NCI-H2029 (cell line): Measurements from ENCODE around the gene LRRC4C.
"Not testable (repeated sequence)": the region's sequence is repeated elsewhere in the genome, so short reads cannot be mapped to it uniquely, and the experiment has no call there.

Source experiments
- DNase-seq: peaks from one replicate; lab custom pipeline; 2025; lab: John Stamatoyannopoulos, UW

LRRC4C gene

DNA sequence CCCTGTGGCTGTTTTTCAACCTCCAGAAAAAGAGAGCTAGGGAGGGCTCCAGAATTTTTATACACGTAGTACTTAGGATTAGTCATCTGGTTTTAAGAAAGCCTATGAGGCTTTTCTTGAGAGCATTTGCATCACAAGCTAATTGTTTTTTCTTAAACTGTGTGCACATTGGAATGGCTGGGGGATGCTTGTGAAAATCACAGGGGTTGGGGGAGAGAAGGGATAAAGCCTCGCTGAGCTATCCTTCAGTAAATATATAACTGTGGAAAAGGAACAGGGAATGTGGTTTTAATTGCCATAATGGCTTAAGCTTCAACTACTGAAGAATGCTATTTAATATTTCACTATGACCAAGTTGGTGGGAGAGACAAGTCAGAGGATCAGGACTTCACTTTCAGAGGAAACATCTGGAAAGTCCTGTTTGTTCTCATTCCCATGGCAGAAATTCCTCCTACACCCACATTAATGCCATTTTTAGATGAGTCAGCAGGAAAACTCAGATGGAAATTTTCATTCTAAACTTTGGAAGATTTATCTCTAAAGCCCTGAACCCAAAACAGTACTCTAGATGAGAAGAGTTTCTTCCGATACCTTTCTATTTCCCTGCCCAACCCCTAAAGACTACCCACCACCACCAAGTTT lies 591.3 kb downstream of the LRRC4C start:
- DNase-seq = no peak

DNA sequence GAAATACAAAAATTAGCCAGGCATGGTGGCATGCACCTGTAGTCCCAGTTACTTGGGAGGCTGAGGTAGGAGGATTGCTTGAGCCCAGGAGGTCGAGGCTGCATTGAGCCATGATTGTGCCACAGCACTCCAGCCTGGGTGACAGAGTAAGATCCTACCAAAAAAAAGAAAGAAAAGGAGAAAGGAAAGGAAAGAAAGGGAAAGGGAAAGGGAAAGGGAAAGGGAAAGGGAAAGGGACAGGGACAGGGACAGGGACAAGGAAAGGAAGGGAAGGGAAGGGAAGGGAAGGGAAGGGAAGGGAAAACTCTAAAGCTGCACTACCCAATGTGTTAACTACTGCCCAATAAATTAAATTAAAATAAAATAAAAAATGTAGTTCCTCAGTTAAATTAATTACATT lies 601.7 kb downstream of the LRRC4C start:
- DNase-seq = not testable (repeated sequence)

DNA sequence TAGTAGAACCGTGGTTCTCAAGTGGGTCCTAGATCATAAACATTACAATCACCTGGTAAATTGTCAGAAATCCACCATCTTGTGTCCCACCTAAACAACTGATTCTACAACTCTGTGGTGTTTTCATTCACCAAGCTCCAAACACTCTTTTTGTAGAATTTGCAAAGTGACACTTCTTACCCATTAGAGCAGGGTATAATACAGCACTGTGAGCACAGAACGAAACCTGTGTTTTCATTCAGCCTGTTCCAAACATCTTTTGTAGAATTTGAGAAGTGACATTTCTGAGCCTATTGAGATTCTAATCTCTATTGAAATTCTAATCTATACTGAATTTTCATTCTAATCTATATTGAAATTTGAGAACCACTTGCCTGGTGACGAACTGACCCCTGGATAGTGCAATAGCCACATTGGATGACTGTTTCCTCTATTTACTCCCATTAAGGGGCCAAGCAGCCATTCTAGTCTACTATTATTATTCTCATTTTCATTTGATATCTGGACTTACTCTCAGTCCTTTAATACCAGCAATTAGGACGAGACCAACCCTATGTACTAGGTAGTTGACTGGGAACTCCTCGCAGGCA lies 616.6 kb downstream of the LRRC4C start:
- DNase-seq = no peak

DNA sequence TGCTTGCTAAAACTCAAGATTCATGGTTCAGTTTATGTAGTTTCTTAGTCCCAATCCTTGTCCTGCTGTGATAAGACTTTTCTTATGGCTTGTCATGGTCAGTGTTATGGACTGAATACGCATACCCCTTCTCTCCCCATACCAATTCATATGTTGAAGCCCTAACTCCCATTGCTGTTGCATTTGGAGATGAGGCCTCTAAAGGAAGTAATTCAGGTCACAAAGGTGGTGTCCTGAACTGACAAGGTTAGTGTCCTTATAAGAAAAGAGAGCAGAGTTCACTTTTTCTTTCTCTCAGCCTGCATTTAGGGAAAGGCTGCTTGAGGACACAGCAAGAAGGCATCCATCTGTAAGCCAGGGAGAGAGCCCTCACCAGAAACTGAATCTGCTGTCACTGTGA lies 618.2 kb downstream of the LRRC4C start:
- DNase-seq = no peak

DNA sequence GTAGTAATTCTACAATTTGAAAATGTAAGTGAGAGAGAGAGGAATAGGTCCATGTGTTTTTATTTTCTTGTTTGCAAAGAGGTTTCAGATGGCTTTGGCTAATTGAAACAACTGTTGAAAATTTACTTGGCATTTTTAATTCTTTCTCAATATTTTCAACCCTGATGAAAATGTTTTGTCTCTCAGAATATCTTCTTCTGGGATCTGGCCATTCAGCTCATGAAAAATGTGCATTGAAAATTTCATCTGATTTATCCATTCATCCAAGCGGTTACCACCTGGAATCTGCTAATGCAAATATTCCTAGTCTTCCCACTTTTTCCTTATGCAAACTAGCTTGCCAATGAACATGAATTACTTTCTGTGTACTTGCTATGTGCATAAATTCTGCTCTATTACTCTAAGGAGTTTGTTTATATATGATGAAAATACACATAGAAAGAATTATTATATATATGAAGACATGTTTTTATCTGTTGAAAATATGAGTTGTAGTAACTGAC lies 621.2 kb downstream of the LRRC4C start:
- no peak for DNase-seq

DNA sequence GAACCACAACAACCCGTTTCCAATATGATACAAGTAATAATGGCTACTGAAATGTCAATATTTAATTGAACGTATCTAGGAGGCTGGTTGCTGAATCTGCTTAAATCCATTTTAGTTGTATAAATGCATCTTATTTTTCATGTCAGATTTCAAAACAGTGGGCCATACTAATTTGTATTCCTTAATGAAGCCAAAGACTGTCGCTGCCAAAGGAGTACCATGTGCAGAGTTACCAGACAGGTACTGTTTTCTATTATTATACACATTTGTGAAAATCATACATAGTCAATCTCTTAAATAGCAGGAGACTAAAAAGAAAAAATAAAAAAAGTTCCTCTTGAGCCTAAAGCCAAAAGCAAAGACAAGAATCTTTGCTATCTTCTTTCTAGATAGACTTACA lies 632.3 kb downstream of the LRRC4C start:
- no peak for DNase-seq

DNA sequence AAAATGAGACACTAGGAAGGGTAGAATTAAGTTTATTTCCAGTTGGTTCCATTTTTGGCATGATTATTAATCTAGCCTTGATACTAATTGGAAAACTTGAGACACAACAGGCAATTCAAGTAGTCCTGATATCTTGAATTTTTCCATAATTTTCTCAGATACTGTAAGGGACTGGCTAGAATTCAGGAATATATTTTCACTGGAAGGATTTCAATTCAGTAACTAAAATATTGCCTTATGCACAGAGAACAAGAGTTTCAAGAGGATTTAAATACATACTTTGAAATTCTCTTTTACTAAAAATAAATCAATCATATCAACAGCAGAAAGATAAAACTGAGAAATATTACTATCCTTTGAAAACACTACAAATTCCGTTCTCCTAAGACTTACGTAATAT lies 632.9 kb downstream of the LRRC4C start:
- DNase-seq = no peak

DNA sequence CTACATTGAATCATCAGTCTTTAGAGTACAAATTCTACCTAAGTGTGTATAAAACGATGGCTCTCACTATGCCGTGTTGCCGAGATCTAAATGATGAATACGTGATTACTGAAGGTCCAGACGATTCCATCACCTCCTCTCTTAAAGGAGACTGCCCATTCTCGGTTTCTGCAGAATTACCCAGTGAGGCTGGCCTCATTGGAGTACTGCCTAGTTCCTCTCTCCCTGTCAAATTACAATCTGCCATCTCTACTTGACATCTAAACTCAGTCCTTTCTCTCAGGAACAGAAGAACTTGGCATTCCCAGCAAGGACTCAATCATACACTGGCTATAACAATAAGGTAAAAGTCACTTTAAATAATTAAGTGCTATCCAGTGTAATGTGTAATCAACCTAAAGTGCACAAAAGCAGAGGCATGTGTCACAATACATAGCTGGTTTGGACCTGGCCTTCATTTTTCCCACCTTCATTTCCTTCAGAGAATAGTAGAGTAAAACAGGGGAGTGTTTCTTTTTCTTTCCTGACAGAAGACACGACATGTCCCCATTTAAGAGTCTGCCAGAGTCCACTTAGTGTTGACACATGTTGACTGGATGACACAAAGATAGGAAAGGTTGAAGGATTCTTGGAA lies 634.1 kb downstream of the LRRC4C start:
- DNase-seq = no peak

DNA sequence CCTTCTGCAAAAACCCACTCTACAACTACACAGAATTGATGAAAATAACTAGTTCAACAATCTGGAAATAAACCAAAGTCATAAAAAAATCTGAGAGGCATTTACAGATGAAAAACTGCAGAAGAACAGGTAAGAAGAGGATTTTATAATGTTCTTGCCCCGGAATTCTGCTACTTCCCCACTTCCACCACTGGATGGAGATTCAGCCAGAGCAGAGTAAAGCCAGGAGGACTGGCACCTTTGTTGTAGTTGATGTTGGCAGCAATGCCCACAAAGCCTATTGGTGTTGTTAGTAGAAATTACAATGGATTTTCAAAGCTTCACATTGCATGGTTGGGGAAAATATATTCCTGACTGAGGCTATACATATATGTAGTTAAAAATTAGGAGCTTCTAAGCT lies 640.2 kb downstream of the LRRC4C start:
- no peak for DNase-seq

DNA sequence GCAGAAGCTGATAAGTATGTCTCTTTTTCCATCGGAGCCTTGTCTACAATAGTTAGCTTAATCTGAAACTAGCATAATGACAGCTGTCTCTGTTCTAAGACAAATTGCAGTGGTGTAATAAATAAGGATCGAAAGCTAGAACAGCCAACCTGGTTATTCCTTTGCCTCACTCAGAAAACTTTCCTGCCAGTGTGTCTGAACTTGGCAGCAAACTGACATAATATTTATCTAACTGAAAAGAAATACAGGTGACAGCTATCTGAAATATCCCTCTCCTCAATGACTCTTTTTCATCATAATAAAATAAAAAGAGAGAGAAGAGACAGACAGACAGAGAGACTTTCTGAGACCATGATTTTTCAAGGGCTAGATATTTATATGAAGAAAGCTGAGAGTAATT lies 642.5 kb downstream of the LRRC4C start:
- no peak for DNase-seq

DNA sequence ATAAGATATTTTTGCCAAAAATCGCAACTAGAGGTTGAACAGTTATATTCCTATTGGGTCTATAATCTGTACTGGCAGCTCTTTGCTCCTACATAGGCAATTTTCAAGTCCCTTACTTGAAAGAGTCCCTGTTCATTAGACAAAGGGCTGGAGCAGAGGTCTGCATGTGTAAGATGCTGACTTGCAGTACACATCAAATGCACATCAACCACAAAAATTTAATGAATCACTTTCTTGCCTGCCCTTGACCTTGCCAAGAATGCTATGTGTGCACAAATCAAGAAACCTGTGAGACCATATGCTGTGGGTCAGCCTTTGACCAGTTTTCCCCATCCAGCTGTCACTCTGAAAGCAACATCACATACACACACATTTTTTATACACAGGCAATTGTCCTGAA lies 661.5 kb downstream of the LRRC4C start:
- DNase-seq = no peak

DNA sequence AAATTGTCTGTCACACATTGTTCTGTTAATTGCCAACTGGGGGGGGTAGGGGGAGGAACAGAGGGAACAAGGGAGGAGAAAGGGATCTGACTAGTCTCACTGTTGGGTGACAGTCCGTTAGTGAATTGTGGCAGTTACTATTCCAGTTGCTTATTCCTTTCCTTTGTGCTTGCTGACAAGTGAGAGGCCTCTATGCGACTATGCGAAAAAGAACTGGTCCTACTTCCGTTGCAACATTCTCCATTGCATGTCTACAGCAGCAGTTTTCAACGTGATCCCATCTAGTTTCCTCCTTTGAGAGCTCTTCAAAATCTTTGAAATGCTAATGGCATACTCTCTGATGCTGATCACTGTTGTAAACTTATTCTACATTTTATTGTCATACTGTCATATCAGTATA lies 672.2 kb downstream of the LRRC4C start:
- DNase-seq = no peak

DNA sequence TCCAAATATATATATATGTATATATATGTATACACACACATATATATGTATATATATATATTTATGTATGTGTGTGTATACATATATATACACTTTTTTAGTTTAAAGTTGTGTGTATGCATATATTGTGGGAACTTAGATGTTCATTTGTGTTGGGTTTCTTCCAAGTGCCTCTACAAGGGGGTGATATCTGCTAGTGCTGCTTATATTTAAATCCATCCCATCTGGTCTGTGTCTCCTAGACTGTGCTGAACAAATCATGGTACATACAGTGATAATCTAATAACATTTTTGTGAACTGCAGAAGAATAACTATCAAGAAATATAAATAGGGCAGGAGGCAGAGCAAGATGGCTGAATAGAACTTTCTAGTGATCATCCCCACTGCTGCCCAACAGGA lies 696.4 kb downstream of the LRRC4C start:
- DNase-seq = no peak

DNA sequence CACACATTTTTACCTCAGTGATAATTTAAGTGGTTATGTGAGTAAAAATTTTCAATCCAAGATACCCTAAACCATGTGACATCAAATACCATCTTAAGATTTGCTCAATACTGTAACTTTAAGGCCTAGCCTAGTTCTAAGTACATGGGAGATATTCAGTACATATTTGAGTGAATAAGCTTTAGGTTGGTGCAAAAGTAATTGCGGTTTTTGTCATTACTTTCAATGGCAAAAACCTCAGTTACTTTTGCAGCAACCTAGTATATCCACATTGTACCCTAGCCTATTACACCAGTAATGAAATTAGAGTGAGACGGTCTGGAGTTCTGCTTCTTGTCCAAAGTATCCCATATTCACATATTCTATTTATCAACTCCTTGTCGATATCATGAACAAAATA lies 700.1 kb downstream of the LRRC4C start:
- DNase-seq = no peak

DNA sequence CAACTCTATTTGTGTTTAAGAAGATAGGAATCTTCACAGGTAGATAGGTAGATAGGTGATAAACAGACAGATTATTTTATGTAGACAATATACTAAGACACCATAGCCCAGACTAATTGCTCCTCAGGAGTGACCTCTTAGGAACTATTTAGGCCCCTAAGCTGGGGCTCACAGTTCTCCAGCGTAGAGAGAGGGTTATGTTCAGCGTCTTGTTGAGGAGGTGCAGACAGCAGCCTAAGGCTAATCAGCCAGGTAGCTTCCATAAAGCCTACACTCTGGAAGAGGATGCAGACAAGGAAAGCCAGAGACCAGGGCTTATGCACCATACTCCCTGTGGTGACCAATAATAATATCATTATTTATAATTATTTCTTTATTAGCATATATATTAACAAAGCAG lies 705.2 kb downstream of the LRRC4C start:
- DNase-seq = no peak

DNA sequence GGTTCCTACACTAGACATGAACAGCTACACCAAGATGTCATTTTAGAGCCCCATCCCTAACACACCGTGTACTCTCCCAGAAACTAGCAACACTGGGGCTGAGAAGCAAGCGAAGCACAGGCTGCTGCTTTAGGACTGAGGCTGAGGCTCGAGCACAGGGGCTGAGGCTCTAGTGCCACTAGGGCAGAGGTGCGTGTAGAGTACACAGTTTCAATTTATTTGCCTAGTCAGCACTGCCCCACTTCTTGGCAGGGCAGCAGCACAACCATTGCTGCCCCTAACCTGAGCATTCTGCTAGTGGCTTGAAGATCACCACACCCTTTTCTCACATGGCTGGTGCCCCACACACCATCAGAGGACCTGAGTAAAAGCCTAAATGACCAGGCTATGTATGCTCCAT lies 713.2 kb downstream of the LRRC4C start:
- no peak for DNase-seq

DNA sequence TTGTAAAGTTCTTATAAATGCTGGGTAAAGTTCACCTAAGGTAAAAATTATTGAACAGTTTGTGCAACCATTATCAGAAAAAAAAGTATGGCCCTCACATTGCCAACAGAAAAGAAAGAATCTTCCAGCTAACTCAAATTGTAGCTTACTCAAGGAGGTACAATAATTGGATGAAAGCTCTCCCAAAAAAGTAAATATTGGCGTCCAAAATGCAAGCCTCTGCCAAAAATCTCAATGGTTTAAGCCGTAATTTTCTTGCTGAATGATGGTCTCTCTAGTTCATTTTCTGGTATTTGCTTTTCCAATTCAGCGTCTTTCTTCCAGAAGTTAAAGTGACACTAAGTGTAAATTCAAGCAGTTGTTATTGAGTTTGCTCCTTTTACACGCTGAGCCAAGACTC lies 727.3 kb downstream of the LRRC4C start:
- no peak for DNase-seq

DNA sequence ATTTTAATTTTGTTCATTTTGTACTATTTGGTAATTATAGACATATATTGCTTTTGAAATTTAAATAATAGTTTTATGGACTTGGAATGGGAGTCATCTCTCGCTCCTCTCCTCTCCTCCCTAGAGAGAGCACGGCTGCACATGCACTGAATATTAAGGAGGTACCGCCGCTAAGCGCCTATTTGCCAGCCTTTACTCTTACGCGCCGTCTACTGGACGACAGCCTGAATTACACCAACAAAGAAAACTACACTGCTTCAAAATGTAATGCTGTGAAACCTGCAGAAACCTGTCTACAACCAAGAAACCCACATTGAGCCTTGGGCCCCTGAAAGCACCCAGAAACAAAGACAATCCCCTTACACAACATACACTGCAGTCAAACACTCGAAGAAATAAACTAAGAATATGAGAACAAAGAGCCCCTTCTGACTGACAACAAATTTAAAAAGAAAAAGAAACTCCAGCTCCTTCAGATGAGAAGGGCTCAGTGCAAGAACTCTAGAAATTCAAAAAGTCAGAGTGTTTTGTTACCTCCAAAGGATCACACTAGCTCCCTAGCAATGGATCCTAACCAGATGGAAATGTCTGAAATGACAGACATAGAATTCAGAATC lies 737.2 kb downstream of the LRRC4C start:
- DNase-seq = no peak

DNA sequence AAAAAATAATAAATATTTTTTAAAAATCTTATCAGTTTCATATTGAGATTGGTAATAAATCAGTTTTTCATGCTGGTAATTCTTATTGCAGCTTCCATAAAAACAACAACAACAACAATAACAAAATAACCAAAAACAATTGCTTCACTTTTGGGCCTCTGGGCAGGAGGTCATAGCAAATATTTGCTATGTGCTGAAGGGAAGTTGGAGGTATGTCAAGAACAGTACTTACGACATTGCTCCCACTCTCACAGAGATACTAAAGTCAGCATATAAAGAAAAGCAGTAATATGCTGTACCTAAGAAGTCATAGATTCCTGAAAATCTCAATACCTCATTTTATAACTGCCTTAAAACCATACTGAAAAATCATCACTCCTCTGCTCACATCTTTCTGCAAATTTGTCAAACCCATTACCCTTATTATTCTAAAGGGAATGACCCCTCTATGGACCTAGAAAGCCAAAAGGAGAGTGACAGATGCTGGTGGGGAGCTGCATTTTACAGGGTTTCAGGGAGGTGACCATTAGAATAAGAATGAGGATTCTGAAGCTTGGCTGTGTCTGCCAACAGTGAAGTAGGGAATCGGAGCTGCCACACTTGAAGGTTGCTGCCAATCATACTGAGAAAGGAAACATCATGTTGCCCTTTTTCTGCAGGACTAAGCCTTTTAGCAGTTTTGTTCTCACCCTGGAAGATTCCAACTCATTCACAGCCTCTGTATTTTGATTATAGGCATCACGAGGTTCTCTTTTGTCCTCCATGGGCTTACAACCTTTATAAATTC lies 742.9 kb downstream of the LRRC4C start:
- DNase-seq = no peak

DNA sequence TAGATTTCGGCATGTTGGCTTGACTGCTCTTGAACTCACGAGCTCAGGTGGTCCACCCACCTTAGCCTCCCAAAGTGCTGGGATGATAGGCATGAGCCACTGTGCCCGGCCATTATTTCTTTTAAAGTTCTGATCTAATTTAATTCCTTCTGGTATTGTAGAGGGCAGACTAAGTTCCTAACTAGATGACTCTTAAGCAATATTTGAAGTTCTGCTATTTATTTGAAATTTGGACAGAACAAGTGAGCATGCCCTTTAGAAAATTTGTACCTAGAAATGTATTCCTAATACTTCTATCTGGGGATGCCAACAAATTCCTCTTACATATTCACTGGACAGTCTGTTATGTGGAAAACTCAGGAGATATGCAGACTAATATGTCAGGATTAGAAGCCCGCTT lies 746.4 kb downstream of the LRRC4C start:
- no peak for DNase-seq

DNA sequence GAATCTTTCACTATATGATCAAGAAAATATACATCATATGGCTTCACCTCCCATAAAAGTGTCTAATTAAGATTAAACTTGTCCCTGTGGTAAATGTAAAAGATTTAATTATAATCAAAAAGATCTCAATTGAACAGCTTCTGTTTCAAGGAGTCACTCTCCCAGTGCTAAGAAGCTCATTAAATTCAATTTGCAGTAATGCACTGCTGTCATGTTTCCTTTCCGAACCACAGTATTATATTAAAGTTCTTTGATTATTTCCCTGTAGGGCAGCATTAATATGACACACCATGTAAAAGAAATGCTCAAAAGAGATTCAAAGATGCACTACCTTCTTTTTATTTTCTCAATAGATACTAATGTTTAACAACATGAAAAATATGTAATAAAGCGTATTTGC lies 758.4 kb downstream of the LRRC4C start:
- no peak for DNase-seq

DNA sequence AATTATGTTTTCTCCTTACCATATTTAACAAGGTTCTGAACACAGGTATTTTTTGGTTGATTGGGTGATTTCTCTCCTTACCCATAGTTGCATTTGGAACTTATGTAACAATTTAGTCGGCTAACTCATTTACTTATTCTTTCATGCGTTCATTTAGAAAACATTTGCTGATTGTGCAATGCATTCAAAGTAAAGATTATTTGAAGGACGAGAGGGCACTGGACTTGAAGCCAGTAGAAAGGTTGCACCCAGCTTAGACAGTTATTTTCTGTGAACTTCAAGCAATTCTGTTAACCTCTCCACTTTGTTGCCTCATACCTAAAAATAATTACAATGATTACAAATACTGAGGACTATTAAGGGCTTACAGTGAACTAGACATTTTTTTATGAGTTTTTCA lies 769.6 kb downstream of the LRRC4C start:
- no peak for DNase-seq
